PFSK-1 (cell line): ENCODE measurements around the gene RDH14.

Experiments used
- FOXP2 ChIP-seq: optimal IDR thresholded peaks from 2 replicates; pipeline ENCODE3; 2011; ENCODE audit warnings: borderline replicate concordance, control low read depth, inconsistent platforms; ENCODE audit not compliant: insufficient read depth; ENCODE audit errors: extremely low read length, extremely low read depth
- POLR2AphosphoS5 ChIP-seq: IDR thresholded peaks from 2 replicates; pipeline ENCODE4 v1.6.1; 2012; ENCODE audit warnings: low read depth, mild to moderate bottlenecking, control low read depth, low read length, moderate library complexity
- REST ChIP-seq, 2 experiments: IDR thresholded peaks; 2 replicates each; pipeline versions ENCODE4 v1.6.1 to v1.8.0; 2011 to 2012; ENCODE audit warnings: low read depth in 2 of 2, low read length in 2 of 2, control low read depth in 1 of 2, inconsistent platforms in 1 of 2, mild to moderate bottlenecking in 1 of 2, moderate library complexity in 1 of 2; ENCODE audit not compliant: insufficient read depth in 1 of 2
- SIN3A ChIP-seq: IDR thresholded peaks from 2 replicates; pipeline ENCODE4 v1.6.1; 2012; ENCODE audit warnings: mild to moderate bottlenecking, low read length, moderate library complexity, borderline replicate concordance; ENCODE audit not compliant: insufficient read depth
- TAF1 ChIP-seq: IDR thresholded peaks from 2 replicates; pipeline ENCODE4 v1.6.1; 2012; ENCODE audit warnings: low read length, control low read depth, borderline replicate concordance; ENCODE audit not compliant: insufficient read depth

- no peak for TF ChIP-seq POLR2AphosphoS5
- no peak for TF ChIP-seq SIN3A
- TF ChIP-seq TAF1 = no peak
- TF ChIP-seq REST (IDR thresholded peaks at IDR 0.05; ENCODE audit: insufficient read depth in 1 of 2, low read depth in 2 of 2, low read length in 2 of 2) = no peak
- TF ChIP-seq FOXP2 = no peak
Observed at GRCh38 chr2:18540872-18541271, 19.6 kb downstream of the RDH14 start.
